K562 (cell line): ENCODE data around the gene AGO1. TPM values are rescaled to one million over a fixed set of nuclear protein-coding genes. Genes with fewer than 3 reads are reported as not detected.

Experiments
- ATAC-seq: fragments of 200-7000 bp; cut with Tn5 transposase; 3 replicates; pipeline ENCODE4 v1.9.1; 2020; ENCODE audit warnings: moderate library complexity
- BruUV-seq: library from RNA; stranded (reverse); fragments of 400-500 nt; replicated peaks from 2 replicates; lab custom pipeline; 2021; lab: Mats Ljungman, UMichigan
- CTCF ChIA-PET: fragments of 300-600 bp; formaldehyde crosslinking; extraction: SDS; loops from one replicate; lab custom pipeline; 2021; ENCODE audit warnings: low intra/inter-chr PET ratio; lab: Yijun Ruan, JAX
- POLR2A ChIA-PET: fragments of 300-600, 350-650 bp; sonication (Branson Sonifier 250); formaldehyde crosslinking; extraction: SDS; loops from one replicate; lab custom pipeline; 2021; ENCODE audit warnings: antibody characterized with exemption, inconsistent platforms; lab: Yijun Ruan, JAX
- DNase-seq, 4 experiments: peaks; one replicate each; pipeline versions ENCODE4 v3.0.0 to v3.0.0-alpha.2; 2011 to 2018; ENCODE audit warnings: low spot score in 3 of 4, mixed read lengths in 3 of 4; ENCODE audit errors: extremely low read depth in 1 of 4
- FAIRE-seq: peaks from 2 replicates; lab custom pipeline; 2011; peaks lifted over from hg19 to GRCh38; lab: Jason Lieb, UNC
- H2AFZ ChIP-seq: 2 replicates; pipeline ENCODE4 v1.6.0; 2011; ENCODE audit warnings: low read depth, low read length, control low read depth, inconsistent platforms
- H3K27ac ChIP-seq: fragments of 200-600 bp; 3 replicates; pipeline ENCODE4 v1.8.0; 2011; ENCODE audit warnings: low read depth, mild to moderate bottlenecking, control low read depth, inconsistent platforms, low read length, moderate library complexity, mixed read lengths; ENCODE audit errors: extremely low read depth
- H3K27me3 ChIP-seq, 2 experiments: fragments of 300-600 bp in 1 of 2; 2 replicates in 1 of 2; 3 replicates in 1 of 2; pipeline versions ENCODE4 v1.6.0 to v1.8.0; 2011; ENCODE audit warnings: inconsistent platforms in 2 of 2, low read length in 2 of 2, mild to moderate bottlenecking in 1 of 2, mixed read lengths in 1 of 2, moderate library complexity in 1 of 2; ENCODE audit not compliant: control insufficient read depth in 2 of 2, insufficient read depth in 2 of 2
- H3K36me3 ChIP-seq: fragments of 300-600 bp; 3 replicates; pipeline ENCODE4 v1.8.0; 2011; ENCODE audit warnings: mild to moderate bottlenecking, low read length, inconsistent platforms; ENCODE audit not compliant: control insufficient read depth, insufficient read depth
- H3K4me1 ChIP-seq, 2 experiments: fragments of 200-600 bp in 1 of 2; replicated peaks in 1 of 2; 2 replicates in 1 of 2; 3 replicates in 1 of 2; pipeline versions ENCODE4 v1.5.1 to v1.8.0; 2011; ENCODE audit warnings: inconsistent platforms in 2 of 2, low read length in 2 of 2, mild to moderate bottlenecking in 1 of 2, mixed read lengths in 1 of 2, moderate library complexity in 1 of 2; ENCODE audit not compliant: control insufficient read depth in 2 of 2, insufficient read depth in 2 of 2
- H3K4me2 ChIP-seq: 2 replicates; pipeline ENCODE4 v1.6.1; 2011; ENCODE audit warnings: low read length, control low read depth, inconsistent platforms, mixed read lengths; ENCODE audit not compliant: insufficient read depth
- H3K4me3 ChIP-seq: fragments of 200-600 bp; sonication (generic), shearing (Covaris generic); 2 replicates; pipeline ENCODE4 v1.5.1; 2016; ENCODE audit warnings: control low read depth, inconsistent platforms
- H3K79me2 ChIP-seq: fragments of 200-600 bp; 3 replicates; pipeline ENCODE4 v1.8.0; 2011; ENCODE audit warnings: low read length, inconsistent platforms; ENCODE audit not compliant: control insufficient read depth, insufficient read depth
- H3K9ac ChIP-seq, 2 experiments: 2 replicates each; pipeline versions ENCODE4 v1.6.0 to v1.6.1; 2011; ENCODE audit warnings: low read depth in 2 of 2, low read length in 2 of 2, control low read depth in 1 of 2, inconsistent platforms in 1 of 2, mild to moderate bottlenecking in 1 of 2, mixed read lengths in 1 of 2; ENCODE audit not compliant: insufficient read depth in 1 of 2
- H3K9me1 ChIP-seq: one replicate; pipeline ENCODE4 v1.6.0; 2011; ENCODE audit warnings: inconsistent platforms, mild to moderate bottlenecking, low read length, moderate library complexity; ENCODE audit not compliant: control insufficient read depth, insufficient read depth
- H3K9me3 ChIP-seq: replicated peaks from 2 replicates; pipeline ENCODE4 v1.5.1; 2011; ENCODE audit warnings: low read depth, low read length, inconsistent platforms; ENCODE audit not compliant: control insufficient read depth, insufficient read depth
- H4K20me1 ChIP-seq: replicated peaks from 2 replicates; pipeline ENCODE4 v1.6.1; 2011; ENCODE audit warnings: low read length, inconsistent platforms, mixed read lengths; ENCODE audit not compliant: control insufficient read depth, insufficient read depth
- CCNT2 ChIP-seq: IDR thresholded peaks from 2 replicates; pipeline ENCODE4 v1.6.1; 2011; ENCODE audit warnings: borderline replicate concordance, low read depth, mild to moderate bottlenecking, moderate library complexity, mixed read lengths, low read length; ENCODE audit not compliant: insufficient read length; ENCODE audit errors: extremely low read depth
- CEBPG ChIP-seq, 3 experiments: fragments of 200-800 bp in 1 of 3; sonication (Bioruptor generic) in 1 of 3; sonication (generic) in 1 of 3; formaldehyde crosslinking in 1 of 3; IDR thresholded peaks in 2 of 3; conservative IDR thresholded peaks in 1 of 3; 2 replicates each; pipeline versions ENCODE4 v1.6.1 to v1.8.0; 2016 to 2022; ENCODE audit warnings: missing compliant biosample characterization in 2 of 3, missing genetic modification characterization in 2 of 3, mild to moderate bottlenecking in 1 of 3, missing genetic modification reagents in 1 of 3
- CHD1 ChIP-seq: fragments of 200-600 bp; sonication (generic); IDR thresholded peaks from one replicate; pipeline ENCODE4 v1.6.1; 2012; ENCODE audit warnings: mild to moderate bottlenecking, moderate library complexity, low read length, inconsistent platforms
- DMBX1 ChIP-seq: fragments of 250-450 bp; sonication (Bioruptor Pico); IDR thresholded peaks from 2 replicates; pipeline ENCODE4 v1.8.0; 2022; ENCODE audit warnings: inconsistent platforms, mild to moderate bottlenecking, moderate library complexity, borderline replicate concordance
- GATAD2B ChIP-seq: fragments of 450-650 bp; IDR thresholded peaks from 2 replicates; pipeline ENCODE4 v1.6.1; 2017; ENCODE audit warnings: mild to moderate bottlenecking, borderline replicate concordance
- GTF2A2 ChIP-seq: IDR thresholded peaks from 2 replicates; pipeline ENCODE4 v1.6.1; 2016; ENCODE audit warnings: mild to moderate bottlenecking, missing genetic modification characterization, missing compliant biosample characterization
- HIVEP1 ChIP-seq: fragments of 250-450 bp; sonication (Bioruptor Pico); IDR thresholded peaks from 2 replicates; pipeline ENCODE4 v1.4.0; 2020; ENCODE audit warnings: mild to moderate bottlenecking
- MBD1 ChIP-seq: fragments of 250-450 bp; sonication (Bioruptor Pico); IDR thresholded peaks from 2 replicates; pipeline ENCODE4 v1.8.0; 2022; ENCODE audit warnings: inconsistent platforms
- NCOR1 ChIP-seq: fragments of 450-650 bp; IDR thresholded peaks from 2 replicates; pipeline ENCODE4 v1.6.1; 2016; ENCODE audit warnings: mild to moderate bottlenecking, moderate library complexity
- POLR2H ChIP-seq: IDR thresholded peaks from 2 replicates; pipeline ENCODE4 v1.6.1; 2016; ENCODE audit warnings: missing genetic modification characterization, low read depth, mild to moderate bottlenecking, control low read depth, missing compliant biosample characterization, moderate library complexity
- RBFOX2 ChIP-seq: fragments of 200-400 bp; formaldehyde crosslinking; IDR thresholded peaks from 2 replicates; pipeline ENCODE4 v1.6.1; 2017; ENCODE audit warnings: low read depth, mild to moderate bottlenecking, low read length, moderate library complexity
- RNF219 ChIP-seq: fragments of 250-450 bp; sonication (Bioruptor Pico); IDR thresholded peaks from 2 replicates; pipeline ENCODE4 v1.5.0; 2022; ENCODE audit warnings: mild to moderate bottlenecking
- SMARCC2 ChIP-seq: fragments of 450-650 bp; IDR thresholded peaks from 2 replicates; pipeline ENCODE4 v1.6.1; 2017; ENCODE audit warnings: antibody characterized with exemption, moderate library complexity, mild to moderate bottlenecking, low read depth
- TEAD1 ChIP-seq, 2 experiments: fragments of 450-650 bp in 1 of 2; sonication (generic) in 1 of 2; formaldehyde crosslinking; IDR thresholded peaks; 2 replicates each; pipeline versions ENCODE4 v1.4.0 to v1.8.0; 2020 to 2022; ENCODE audit warnings: mild to moderate bottlenecking in 2 of 2, missing genetic modification reagents in 1 of 2
- VEZF1 ChIP-seq: fragments of 200-800 bp; sonication (Bioruptor generic); IDR thresholded peaks from 2 replicates; pipeline ENCODE4 v1.6.1; 2017; ENCODE audit warnings: missing genetic modification characterization, missing compliant biosample characterization
- ZBTB17 ChIP-seq: fragments of 450-650 bp; formaldehyde crosslinking; IDR thresholded peaks from 2 replicates; pipeline ENCODE4 v1.4.0; 2020; ENCODE audit warnings: mild to moderate bottlenecking
- WGBS: fragments of 100-300 bp; shearing (Covaris generic); methylation state at CpG from one replicate; pipeline ENCODE4 v1.1.6; 2016; ENCODE audit warnings: low coverage, mixed read lengths; ENCODE audit not compliant: insufficient coverage; ENCODE audit errors: missing lambda C conversion rate; 5-methylcytosine and 5-hydroxymethylcytosine counted together
- in situ Hi-C: fragments of 300-500 bp; cut with MboI; formaldehyde crosslinking; loops from 4 replicates; pipeline ENCODE4 v1.15.0; 2018; ENCODE audit warnings: inconsistent platforms, mixed read lengths
- intact Hi-C: fragments of 100-400 bp; cut with micrococcal nuclease; formaldehyde crosslinking; loops from 2 replicates; pipeline ENCODE4 v1.14.2; 2022
- polyA plus RNA-seq, 8 experiments: library from polyadenylated mRNA; depleted of rRNA in 4 of 8; stranded (reverse) in 5 of 8; unstranded in 3 of 8; fragments of >200 nt; fragmentation: Nextera tagmentation in 2 of 8; fragmentation: Illumina TruSeq in 1 of 8; extraction: Ambion mirVana in 2 of 8; extraction: Trizol in 1 of 8; gene quantifications; 2 replicates each; pipeline versions ENCODE4 v1.2.1 to v1.2.3, GENCODE V29; 2011 to 2014; ENCODE audit warnings: inconsistent platforms in 1 of 8, missing spikeins in 1 of 8
- total RNA-seq, 7 experiments: library from RNA; depleted of rRNA in 6 of 7; stranded (reverse); fragments of >200 nt in 6 of 7; fragmentation: Illumina TruSeq in 2 of 7; extraction: Trizol in 2 of 7; gene quantifications; 2 replicates each; pipeline versions ENCODE4 v1.2.1 to v1.2.3, GENCODE V29; 2011 to 2021; ENCODE audit warnings: low replicate concordance in 1 of 7

Gene AGO1
- total and polyA plus RNA-seq, 9 of the 15 experiments (the other 6 are each of a cell fraction or from before 2014, with no cell fraction given) = 7.3 to 64.2 (median 26.0) TPM

DNA sequence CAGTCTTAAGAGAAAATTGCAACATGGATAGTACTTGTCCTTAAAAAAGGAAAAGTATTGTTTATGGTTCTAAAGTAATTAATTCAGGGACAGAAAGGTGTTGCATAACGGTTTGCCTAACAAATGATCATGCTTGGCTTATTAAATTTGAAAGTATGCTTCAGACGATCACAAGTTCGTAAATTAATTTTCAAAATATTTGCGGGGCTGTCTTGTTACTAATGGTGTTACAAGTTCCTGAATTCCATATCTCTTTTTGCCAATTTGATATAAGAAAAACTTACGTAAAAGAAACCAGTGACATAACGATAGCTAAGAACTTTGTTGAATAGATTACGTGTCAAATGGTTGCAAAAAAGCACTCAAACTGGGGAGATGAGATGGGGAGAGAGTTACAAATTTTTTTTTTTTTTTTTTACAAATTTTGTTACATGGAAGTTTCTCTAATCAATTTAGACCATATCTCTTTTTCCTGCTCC is 49.2 kb downstream of the AGO1 start:
- peak overlapping the region; percentile 13 to 78; a peak in 3 of 4 replicates for H3K9ac ChIP-seq
- FAIRE-seq (no peak), ATAC-seq (no peak), DNase-seq (no peak)
- no peaks in the 10 kb centered on the region for H3K9me1 ChIP-seq
- H3K4me2 ChIP-seq = peak overlapping the region; percentile 94
- peaks cover 9% of the 10 kb centered on the region; the same call in 1 of the 3 replicates for H3K36me3 ChIP-seq
- TSS peak; percentile 40 for BruUV-seq
- POLR2A ChIA-PET = interaction anchor here (1.1 to 2.5 kb wide), 7 partner anchors 8 to 292 kb away, joined by 4 to 10 read pairs (median 6); partner anchors contain the start of gene THRAP3
- intact Hi-C loops = loop anchor here (5.0 kb wide), 2 partner anchors 70 to 155 kb away; partner anchors contain the start of gene ADPRS
- H3K27ac ChIP-seq = peak overlapping the region; percentile 93; the same call in 2 of the 3 replicates
- no peak overlapping the region for H2AFZ ChIP-seq
- H3K4me1 ChIP-seq = peaks cover 15 to 23% of the 10 kb centered on the region in 2 experiments
- no peaks in the 10 kb centered on the region for H3K27me3 ChIP-seq
- CTCF ChIA-PET = interaction anchor here (1.1 kb wide), 1 partner anchor 71 kb away, joined by 3 read pairs; no protein-coding TSS in a partner anchor
- in situ Hi-C loops = no loop called here
- 1% methylated on average over 7 of the region's 7 CpGs for WGBS
- H3K9me3 ChIP-seq = no peaks in the 10 kb centered on the region
- H3K4me3 ChIP-seq = peak overlapping the region; percentile 86
- no peaks in the 10 kb centered on the region for H4K20me1 ChIP-seq
- peaks cover 64% of the 10 kb centered on the region for H3K79me2 ChIP-seq
- TF ChIP-seq POLR2H (tag) (peak; percentile 54), CCNT2 (no peak), GATAD2B (0 out of 2 replicates have a peak, but pooled peaks have one; percentile 9), MBD1 (CRISPR knock-in tag) (0 out of 2 replicates have a peak, but pooled peaks have one; percentile 44), TEAD1 (CRISPR knock-in tag; IDR thresholded peaks at IDR 0.05) (no peak), DMBX1 (CRISPR knock-in tag) (no peak), NCOR1 (no peak), RBFOX2 (no peak), CHD1 (peak; percentile 33), ZBTB17 (CRISPR knock-in tag) (no peak), HIVEP1 (CRISPR knock-in tag) (no peak), VEZF1 (CRISPR knock-in tag) (no peak; the same call in 1 of the 2 replicates), GTF2A2 (tag) (no peak), CEBPG (CRISPR knock-in tag; IDR thresholded peaks at IDR 0.05) (no peak), CEBPG (tag; conservative IDR thresholded peaks at IDR 0.05 in 1 of 2, IDR thresholded peaks at IDR 0.05 in 1 of 2) (peak; percentile 74 to 84), RNF219 (CRISPR knock-in tag) (no peak), SMARCC2 (0 out of 2 replicates have a peak, but pooled peaks have one; percentile 11)
